PC-9 (cell line): ENCODE results near the gene TCEAL4. TPM values are rescaled to one million over a fixed set of nuclear protein-coding genes. Genes with fewer than 3 reads are reported as not detected.

Source experiments
- BruUV-seq: library from RNA; stranded (reverse); fragments of 400-500 nt; replicated peaks from 2 replicates; lab custom pipeline; 2021; lab: Mats Ljungman, UMichigan
- CTCF ChIA-PET: fragments of 300-600 bp; sonication (Branson Sonifier 250); formaldehyde crosslinking; loops from one replicate; lab custom pipeline; 2022; ENCODE audit warnings: antibody characterized with exemption; lab: Charles Lee
- POLR2A ChIA-PET: fragments of 300-600 bp; sonication (Branson Sonifier 250); formaldehyde crosslinking; loops from one replicate; lab custom pipeline; 2022; ENCODE audit warnings: antibody characterized with exemption; ENCODE audit not compliant: unreplicated experiment; lab: Charles Lee
- DNase-seq, 2 experiments: peaks; one replicate each; pipeline versions ENCODE4 v3.0.0 to v3.0.0-alpha.2; 2015 to 2022; ENCODE audit warnings: mixed read lengths in 1 of 2
- H2AFZ ChIP-seq: fragments of 200-600 bp; sonication (generic); 2 replicates; pipeline ENCODE4 v1.8.1; 2017; ENCODE audit warnings: antibody characterized with exemption
- H3F3A ChIP-seq: fragments of 200-600 bp; sonication (generic); 2 replicates; pipeline ENCODE4 v1.8.1; 2017; ENCODE audit warnings: antibody characterized with exemption, mild to moderate bottlenecking, low read depth; ENCODE audit not compliant: insufficient read depth
- H3K27ac ChIP-seq: fragments of 200-600 bp; sonication (generic); 2 replicates; pipeline ENCODE4 v1.6.1; 2016; ENCODE audit warnings: mixed run types
- H3K27me3 ChIP-seq: fragments of 200-600 bp; sonication (generic); 2 replicates; pipeline ENCODE4 v1.6.1; 2016; ENCODE audit warnings: low read depth, mixed run types; ENCODE audit not compliant: insufficient read depth
- H3K36me3 ChIP-seq: fragments of 200-600 bp; sonication (generic); 2 replicates; pipeline ENCODE4 v1.6.1; 2016; ENCODE audit warnings: low read depth, mixed run types
- H3K4me1 ChIP-seq: fragments of 200-600 bp; sonication (generic); replicated peaks from 2 replicates; pipeline ENCODE4 v1.6.1; 2016; ENCODE audit warnings: mixed run types; ENCODE audit not compliant: insufficient read depth
- H3K4me2 ChIP-seq: fragments of 200-600 bp; sonication (generic); 2 replicates; pipeline ENCODE4 v1.6.1; 2017; ENCODE audit warnings: mixed run types
- H3K4me3 ChIP-seq: fragments of 200-600 bp; sonication (generic); 2 replicates; pipeline ENCODE4 v1.6.1; 2016; ENCODE audit warnings: mixed run types
- H3K79me2 ChIP-seq: fragments of 200-600 bp; sonication (generic); 2 replicates; pipeline ENCODE4 v1.6.1; 2017; ENCODE audit warnings: low read depth, mixed run types
- H3K9me2 ChIP-seq: fragments of 200-600 bp; sonication (generic); 2 replicates; pipeline ENCODE4 v1.8.1; 2017; ENCODE audit warnings: mild to moderate bottlenecking; ENCODE audit not compliant: insufficient read depth
- H3K9me3 ChIP-seq: fragments of 200-600 bp; sonication (generic); 2 replicates; pipeline ENCODE4 v1.8.1; 2016; ENCODE audit warnings: low read depth; ENCODE audit not compliant: insufficient read depth
- H4K20me1 ChIP-seq: fragments of 200-600 bp; sonication (generic); 2 replicates; pipeline ENCODE4 v1.8.1; 2017; ENCODE audit not compliant: insufficient read depth
- CTCF ChIP-seq: fragments of 200-600 bp; sonication (generic); conservative IDR thresholded peaks from 2 replicates; pipeline ENCODE4 v1.6.1; 2017; ENCODE audit warnings: mixed run types, antibody characterized with exemption, mild to moderate bottlenecking, moderate library complexity
- EZH2 ChIP-seq: fragments of 200-600 bp; sonication (generic); IDR thresholded peaks from 2 replicates; pipeline ENCODE4 v1.8.0; 2017; ENCODE audit warnings: antibody characterized with exemption, low read depth
- intact Hi-C: fragments of 100-400 bp; cut with micrococcal nuclease; formaldehyde crosslinking; loops from one replicate; pipeline ENCODE4 v1.10.0; 2022; ENCODE audit not compliant: unreplicated experiment
- total RNA-seq: library from RNA; stranded (reverse); gene quantifications from 2 replicates; pipeline ENCODE4 v1.2.3, GENCODE V29; 2021

The TCEAL4 gene
- total RNA-seq, 1 experiment from 2014 or later: 42.9 TPM

- Histone ChIP-seq H3K27ac (peak within 1 kb of the TSS; percentile 78), H4K20me1 (no peaks in the 10 kb centered on the region), H3K36me3 (no peaks in the 10 kb centered on the region), H3K4me2 (peak within 1 kb of the TSS; percentile 90), H3K27me3 (no peaks in the 10 kb centered on the region), H3K9me2 (no peaks in the 10 kb centered on the region), H3F3A (peaks cover 8% of the 10 kb centered on the region; the same call in 1 of the 2 replicates), H3K79me2 (peaks cover 18% of the 10 kb centered on the region), H3K4me3 (peak within 1 kb of the TSS; percentile 91), H2AFZ (peak within 1 kb of the TSS; percentile 97), H3K4me1 (peaks cover 12% of the 10 kb centered on the region), H3K9me3 (no peaks in the 10 kb centered on the region)
- ChIA-PET POLR2A (no interaction called here), CTCF (interaction anchor here (0.6 to 1.7 kb wide), 2 partner anchors 58 to 285 kb away, joined by 4 to 9 read pairs; no protein-coding TSS in a partner anchor)
- DNase-seq: peak in 1 of 2 experiments; percentile 41
- TF ChIP-seq CTCF (no peak), EZH2 (no peak)
- intact Hi-C loops: no loop called here
- BruUV-seq: TSS peak; percentile 82
Measured at GRCh38 chrX:103628386-103629317, 43.3 kb downstream of the TCEAL4 start, which contains the start of gene TCEAL1. TCEAL1 (plus strand) TSS chrX:103628975; CDS start chrX:103629917, 942 bp downstream.

- TSS peak; percentile 93 for BruUV-seq
- peaks cover 18% of the 10 kb centered on the region for H3K79me2 ChIP-seq
- H3K36me3 ChIP-seq: no peaks in the 10 kb centered on the region
- TF ChIP-seq CTCF (no peak; the same call in 1 of the 2 replicates), EZH2 (no peak)
- peak overlapping the region; percentile 91 for H3K4me3 ChIP-seq
- peak overlapping the region; percentile 78 for H3K27ac ChIP-seq
- no peaks in the 10 kb centered on the region for H3K9me3 ChIP-seq
- peak overlapping the region; percentile 90 for H3K4me2 ChIP-seq
- no peaks in the 10 kb centered on the region for H3K27me3 ChIP-seq
- no peaks in the 10 kb centered on the region for H4K20me1 ChIP-seq
- H3K9me2 ChIP-seq: no peaks in the 10 kb centered on the region
- peak overlapping the region; percentile 97 for H2AFZ ChIP-seq
- intact Hi-C loops: loop anchor here (2.0 kb wide), 1 partner anchor 57 kb away; the partner anchor contains the start of gene MORF4L2
- peaks cover 14% of the 10 kb centered on the region for H3K4me1 ChIP-seq
- peaks cover 8% of the 10 kb centered on the region; the same call in 1 of the 2 replicates for H3F3A ChIP-seq
- CTCF ChIA-PET: interaction anchor here (0.5 to 1.7 kb wide), 7 partner anchors 13 to 286 kb away, joined by 3 to 9 read pairs (median 4); no protein-coding TSS in a partner anchor
- POLR2A ChIA-PET: interaction anchor here (0.6 to 1.1 kb wide), 5 partner anchors 13 to 58 kb away, joined by 3 to 31 read pairs (median 9); no protein-coding TSS in a partner anchor
- DNase-seq: peak; percentile 56 to 59
Measured at GRCh38 chrX:103629318-103630170, 44.2 kb downstream of the TCEAL4 start.
